HG03097 (cell line): ENCODE measurements around the gene SCLY.

Experiments used
- ATAC-seq: cut with Tn5 transposase; IDR thresholded peaks from one replicate; pipeline ENCODE4 v1.9.1; 2021; ENCODE audit not compliant: unreplicated experiment, low FRiP score

Gene SCLY

DNA sequence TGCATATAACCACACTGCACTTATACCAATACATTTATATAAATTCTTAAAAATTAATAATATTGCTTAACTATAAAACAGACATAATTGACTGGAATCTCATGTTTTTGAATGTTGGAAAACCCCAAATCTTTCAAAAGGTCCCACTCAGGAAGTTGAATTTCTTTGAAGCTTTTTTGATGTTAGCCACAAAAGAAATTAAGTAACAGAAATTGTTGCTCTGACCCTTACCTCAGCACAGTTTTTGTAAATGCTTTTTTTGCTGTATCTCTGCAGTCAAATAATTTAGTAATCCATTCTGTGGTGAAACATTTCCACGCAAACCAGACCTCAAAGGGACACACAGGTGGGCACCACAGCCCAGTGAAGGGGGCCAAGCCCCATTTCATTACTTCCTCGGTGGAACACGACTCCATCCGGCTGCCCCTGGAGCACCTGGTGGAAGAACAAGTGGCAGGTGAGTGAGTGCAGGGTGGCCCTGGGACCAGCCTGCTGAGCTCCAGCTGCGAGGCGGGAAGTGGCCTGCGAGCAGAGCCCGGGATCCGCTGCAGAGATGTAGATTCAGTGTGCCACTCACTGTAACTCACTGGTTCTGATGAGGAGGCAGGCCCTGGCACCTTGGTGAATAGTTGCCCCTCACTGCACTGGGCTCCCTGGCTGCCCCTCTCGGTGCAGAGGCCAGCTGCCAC is 8.4 kb downstream of the SCLY start:
- ATAC-seq = no peak

DNA sequence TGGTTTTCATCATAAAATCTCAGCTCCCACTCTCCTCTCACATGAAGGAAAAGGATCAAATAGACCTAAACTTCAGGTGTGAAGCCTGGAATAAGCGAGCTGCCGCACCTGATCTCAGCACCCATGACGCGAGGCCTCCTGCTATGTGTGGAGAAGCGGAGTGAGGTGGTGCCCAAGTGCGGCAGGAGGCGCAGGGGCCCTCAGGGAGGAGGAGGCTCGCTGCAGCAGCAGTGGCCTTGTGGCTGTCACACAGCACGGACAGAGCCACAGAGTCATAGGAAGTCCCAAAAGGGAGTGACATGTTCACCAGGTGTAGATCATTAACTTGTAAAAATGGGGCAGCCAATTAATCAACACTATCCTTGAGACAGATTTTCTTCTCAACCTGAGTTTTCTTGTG is 9.1 kb downstream of the SCLY start:
- ATAC-seq = no peak

DNA sequence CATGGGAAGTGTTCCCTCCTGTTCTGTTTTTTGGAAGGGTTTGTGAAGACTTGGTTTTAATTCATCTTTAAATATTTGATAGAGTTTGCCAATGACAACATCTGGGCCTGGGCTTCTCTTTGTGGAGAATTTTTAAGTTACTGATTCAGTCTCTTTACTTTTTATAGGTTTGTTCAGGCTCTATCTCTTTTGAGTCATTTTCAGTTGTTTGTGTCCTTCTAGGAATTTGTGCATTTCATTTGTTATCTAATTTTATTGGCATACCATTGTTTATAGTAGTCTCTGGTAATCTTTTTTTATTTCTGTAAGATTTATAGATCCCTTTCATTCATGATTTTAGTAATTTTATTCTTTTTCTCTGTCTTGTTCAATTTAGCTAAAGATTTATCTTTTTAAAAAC is 14.6 kb downstream of the SCLY start:
- ATAC-seq = no peak

DNA sequence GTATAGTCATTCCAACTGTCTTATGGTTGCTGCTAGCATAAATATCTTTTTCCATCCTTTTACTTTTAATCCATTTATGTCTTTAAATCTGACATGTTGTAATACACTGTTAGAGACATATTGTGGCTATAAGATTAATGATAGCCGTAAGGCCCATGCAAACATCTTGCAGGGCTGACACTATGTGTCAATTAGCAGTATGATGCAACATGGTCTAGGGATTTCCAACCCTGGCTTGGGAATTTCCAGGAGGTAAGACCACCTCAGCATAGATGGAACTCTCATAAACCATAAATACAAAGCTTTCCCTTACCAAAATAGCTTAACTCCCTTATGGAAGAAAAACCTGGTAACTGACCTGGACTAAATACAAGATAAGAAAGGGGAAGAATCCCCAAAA is 16.5 kb downstream of the SCLY start:
- no peak for ATAC-seq

DNA sequence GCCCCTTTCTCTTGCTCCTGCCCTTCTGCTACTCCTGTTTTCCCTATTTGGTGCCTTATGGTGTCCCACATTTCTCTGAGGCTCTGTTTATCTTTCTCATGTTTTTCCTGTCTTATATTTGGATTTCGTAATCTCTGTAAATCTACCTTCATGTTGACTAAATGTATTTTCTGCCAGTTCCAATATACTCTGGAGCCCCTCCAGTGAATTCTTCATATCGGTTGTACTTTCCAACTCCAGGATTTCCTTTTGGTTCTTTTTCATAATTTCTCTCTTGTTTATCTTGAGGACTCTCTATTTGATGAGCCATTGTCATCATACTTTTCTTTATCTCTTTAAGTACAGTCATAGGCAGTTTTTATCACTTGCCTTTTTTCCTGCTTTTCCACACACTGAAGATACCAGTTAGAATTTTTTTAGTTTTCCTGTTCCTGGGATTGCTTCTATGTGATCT is 19.1 kb downstream of the SCLY start:
- no peak for ATAC-seq

DNA sequence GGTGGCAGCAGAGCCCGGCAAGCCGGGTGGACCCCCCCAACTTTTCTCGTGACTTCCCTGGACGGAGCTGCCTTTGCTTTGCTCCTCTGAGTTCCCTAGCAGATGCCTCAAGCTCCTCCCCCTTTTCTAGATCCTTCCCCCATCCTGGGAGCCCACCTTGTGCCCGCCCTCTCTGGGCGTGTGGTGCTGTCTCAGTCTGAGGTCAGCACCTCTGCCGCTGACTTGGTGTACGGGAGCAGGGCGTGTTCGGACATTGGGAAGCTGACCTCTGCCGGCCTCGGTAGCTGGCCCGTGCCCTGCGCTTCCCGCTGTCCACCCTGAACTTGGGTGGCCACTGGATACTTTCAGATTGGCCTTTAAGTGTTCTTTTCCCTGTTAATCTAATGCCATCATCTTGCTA is 19.7 kb downstream of the SCLY start:
- no peak for ATAC-seq

DNA sequence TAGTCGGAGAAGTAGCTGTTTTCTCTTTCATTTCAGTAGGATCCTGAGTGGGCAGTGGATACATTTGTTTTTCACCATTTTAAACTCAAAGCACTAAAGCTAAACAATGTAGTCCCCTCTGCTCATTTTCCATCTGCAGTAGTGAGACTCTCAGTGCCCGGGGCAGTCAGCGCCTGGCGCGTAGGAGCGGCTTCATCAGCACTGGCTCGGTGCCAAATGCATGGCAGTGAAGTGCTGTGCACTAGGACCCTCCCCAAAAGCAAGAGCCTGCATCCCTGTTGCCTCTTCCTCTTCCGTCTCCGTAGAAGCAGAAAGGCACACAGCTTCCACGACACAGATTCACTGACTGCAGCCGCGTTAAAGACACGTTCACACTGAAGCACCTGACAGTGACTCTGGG is 20.3 kb downstream of the SCLY start:
- no peak for ATAC-seq

DNA sequence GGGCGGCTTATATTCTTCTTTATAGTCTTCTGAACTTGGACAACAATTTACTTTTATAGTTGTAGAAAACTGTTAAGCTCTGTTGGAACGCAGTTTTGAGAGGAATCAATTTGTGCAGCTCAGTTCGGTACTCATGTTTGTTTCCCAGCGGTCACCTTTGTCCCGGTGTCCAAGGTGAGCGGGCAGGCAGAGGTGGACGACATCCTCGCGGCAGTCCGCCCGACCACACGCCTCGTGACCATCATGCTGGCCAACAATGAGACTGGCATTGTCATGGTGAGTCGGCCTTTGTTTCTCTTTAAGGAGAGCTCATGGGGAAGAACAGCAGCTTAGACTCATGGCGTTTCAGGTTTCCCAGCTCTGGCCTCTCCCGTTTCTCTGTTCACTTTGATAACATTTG is 20.8 kb downstream of the SCLY start:
- ATAC-seq = no peak

DNA sequence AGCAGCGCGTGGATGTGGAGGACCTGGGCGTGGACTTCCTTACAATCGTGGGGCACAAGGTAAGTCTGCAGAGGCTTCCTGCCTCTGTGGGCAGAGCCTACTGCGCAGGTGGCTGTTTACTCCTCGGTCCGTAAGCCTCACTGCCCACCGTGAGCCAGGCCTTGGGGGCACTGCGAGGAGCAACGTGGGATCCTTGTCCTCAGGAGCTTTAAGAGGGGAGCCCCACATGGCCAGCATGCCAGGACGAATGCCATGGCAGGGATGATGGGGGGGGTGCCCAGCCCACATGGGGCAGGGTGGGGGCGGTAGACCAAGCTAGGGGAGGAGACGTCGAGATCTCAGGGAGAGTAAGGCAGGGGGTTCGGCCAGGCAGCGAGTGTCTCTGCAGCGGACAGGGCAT is 21.4 kb downstream of the SCLY start:
- ATAC-seq = no peak

DNA sequence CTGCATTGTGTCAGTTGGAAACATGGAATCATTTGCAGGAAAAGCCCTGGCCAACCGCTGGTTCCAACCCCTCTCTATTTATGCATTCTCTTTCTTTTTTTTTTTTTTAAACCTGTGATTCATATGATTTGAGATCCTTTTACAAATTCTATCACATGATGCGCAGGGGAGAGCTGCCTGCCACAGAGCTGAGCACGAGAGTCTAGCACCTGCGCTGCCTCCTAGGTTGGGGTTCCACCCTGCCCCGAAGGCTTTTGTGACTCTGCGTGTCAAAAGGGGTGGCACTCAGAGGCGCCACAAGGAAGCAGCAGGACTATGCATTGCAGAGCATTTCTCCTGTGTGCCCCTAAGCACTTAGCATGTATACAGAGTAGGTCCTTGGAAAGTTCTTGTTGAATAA is 22.0 kb downstream of the SCLY start:
- ATAC-seq = no peak

DNA sequence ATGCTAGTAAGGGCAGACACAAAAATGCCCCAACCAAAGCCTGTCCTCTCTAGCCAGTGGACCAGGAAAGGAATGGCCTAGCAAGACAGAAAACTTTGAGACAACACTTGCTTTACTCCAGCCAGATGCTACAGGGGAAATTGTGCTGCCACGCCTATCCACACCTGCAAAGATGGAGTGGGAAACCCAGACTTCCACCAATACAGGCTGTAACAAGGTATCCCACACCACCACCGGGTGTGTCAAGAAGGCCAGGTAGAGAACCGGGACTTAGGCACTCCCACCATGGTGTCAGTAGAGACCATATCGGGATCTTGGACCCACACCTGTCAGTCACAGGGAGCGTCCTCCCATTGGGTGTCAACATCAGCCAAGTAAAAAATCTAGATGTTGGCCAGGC is 23.1 kb downstream of the SCLY start:
- ATAC-seq = no peak

DNA sequence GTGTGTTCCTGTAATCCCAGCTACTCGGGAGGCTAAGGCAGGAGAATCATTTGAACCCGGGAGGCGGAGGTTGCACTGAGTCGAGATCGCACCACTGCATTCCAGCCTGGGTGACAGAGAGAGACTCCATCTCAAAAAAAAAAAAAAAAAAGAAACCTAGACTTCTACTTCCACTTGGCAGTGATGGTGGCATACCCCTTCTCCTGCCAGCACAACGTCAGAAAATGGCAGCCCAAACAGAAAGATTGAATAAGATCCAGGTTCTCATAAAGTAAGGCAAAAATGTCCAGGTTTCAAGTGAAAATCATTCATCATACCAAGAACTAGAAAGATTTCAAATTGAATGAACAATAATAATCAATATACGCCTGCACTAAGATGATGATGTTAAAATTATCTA is 24.0 kb downstream of the SCLY start:
- no peak for ATAC-seq

DNA sequence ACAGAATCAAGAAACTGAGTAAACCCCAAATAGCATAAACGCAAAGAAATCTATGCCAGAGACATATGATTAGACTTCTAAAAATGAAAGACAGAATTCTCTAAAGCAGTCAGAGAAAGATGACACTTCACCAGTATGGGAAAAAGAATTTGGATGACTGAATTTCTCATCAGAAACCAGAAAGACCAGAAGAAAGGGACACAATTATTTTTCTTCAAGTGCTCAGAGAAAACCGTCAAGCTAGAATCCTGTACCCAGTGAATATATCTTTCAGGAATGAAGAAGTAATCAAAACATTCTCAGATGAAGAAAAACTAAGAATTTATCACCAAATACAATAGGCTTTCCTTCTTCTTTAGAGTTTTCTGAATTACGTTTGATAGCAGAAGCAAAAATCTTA is 25.1 kb downstream of the SCLY start:
- no peak for ATAC-seq

DNA sequence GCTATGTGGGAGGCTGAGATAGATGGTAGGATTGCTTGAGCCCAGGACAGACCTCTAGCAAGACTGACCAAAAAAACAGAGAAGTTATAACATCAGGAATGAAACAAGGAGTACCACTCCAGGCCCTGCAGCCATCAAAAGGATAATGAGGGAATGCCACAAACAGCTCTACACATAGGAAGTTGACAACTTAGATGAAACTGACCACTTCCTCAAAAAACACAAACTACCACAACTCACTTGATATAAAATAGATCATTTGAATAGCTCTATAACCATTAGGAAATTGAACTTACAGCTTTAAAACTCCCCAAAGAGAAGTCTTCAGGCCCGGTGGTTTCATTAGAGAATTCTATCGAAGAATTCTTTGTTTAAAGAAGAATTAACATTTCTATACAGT is 26.4 kb downstream of the SCLY start:
- ATAC-seq = no peak

DNA sequence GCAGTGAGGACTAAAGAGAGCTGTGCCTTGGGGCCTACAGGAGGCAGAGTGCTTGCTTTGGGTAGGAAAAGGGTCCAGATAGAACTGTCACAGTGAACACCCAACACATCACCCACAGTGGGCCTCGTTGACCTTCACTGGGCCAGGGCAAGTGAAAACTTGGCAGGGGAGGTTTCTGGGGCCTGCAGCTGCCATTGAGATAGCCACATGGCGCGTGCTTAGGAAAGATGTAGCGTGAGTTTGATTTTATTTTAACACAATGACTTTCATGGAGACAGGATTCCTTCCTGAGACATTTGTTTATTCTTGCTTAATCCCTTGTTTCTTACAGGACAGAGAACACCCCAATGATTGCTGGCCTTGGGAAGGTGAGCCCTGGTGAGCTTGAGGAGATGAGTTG is 30.1 kb downstream of the SCLY start:
- no peak for ATAC-seq

DNA sequence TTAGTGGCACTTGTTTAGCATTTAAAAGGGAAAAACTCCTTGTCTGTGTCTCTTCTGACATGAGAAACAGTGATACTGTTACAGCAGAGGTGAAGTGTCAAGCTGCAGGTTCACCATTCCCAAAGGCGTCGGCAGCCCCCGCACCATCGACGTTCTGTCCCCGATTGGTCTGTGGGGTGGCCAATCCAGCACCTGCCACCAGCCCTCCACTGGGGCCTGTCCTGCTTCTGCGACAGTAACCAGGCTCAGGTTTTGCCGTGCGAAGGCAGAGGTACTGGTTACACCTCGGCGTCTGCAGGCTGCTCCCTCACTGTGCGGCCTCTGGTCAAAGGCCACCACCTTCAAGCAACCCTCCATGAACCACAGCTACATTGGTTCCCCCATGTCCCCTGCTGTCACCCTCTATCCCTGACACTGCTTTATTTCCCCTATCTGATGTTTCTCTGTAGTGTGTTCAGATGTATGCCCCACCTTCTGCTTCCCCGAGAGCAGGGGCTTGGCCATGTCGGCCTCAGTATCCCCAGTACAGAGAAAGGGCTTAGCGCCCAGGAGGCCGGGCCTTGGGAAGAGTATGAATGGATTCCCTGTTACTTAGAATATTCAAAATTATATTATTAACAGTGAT is 30.7 kb downstream of the SCLY start:
- ATAC-seq = no peak

DNA sequence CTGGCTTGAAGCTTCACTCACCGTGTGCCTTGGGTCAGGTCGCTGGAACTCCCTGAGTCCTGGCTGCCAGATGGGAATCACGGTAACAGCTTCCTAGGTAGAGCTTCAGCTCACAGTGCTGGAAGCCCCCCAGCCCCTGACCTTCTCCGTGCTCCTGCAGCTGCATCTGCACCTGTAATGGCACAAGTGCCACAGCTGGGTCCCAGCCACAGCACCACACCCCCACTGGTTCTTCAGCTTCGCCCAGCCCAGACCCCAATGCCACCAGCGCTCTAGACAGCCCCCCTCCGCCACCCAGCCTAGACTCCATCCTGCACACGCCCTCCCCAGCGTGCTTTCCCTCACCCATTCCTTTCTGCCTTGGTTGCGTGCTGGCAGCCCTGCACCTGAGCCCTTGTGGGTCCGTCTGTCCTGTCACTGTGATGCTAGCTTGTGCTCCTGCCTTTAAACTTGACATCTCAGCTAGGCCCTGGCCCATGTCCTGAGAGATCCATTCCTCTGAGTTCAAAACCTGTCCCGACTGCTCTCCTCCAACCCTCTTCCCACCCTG is 31.8 kb downstream of the SCLY start:
- ATAC-seq = no peak

DNA sequence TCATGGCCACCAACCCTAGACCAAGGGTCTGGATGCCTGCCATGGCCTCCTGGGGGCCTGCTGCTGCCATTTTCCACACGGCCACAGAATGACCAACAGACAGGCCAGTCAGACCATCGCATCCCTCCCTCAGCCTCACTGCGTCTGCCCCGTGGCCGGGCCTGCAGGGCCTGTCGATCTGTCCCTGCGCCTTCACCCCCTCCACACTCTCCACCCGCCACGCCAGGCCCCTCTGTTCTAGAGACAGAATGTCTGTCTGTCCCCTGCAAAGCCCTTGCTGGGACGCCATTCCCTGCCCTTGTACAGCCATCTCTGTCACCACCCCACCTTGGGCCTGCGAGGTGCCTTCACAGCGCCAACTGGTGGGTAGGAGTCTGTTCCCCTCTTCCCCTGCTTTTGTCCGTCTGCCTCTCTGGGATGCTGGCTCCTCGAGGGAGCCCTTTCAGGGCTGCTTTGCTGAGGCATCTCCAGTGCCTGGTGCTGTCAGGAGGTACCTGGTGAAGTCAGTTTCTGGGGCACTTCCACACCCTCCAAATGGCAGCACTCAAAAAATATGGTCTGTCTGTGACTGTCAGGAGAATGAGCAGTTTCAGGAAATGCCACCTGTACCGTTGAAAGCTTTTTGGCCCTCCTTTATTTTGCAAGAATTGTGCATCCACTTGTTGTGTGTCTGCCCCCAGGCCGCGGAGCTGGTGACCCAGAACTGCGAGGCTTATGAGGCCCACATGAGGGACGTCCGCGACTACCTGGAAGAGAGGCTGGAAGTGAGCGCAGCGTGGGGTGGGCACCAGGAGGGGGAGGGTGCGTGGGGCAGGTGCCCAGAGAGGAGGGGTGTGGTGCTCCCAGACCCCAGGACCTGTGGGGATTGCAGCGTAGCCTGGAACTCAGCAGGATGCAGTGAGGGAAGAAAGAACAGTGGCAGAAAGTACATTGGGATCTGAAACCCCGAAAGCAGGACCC is 32.7 kb downstream of the SCLY start:
- no peak for ATAC-seq

DNA sequence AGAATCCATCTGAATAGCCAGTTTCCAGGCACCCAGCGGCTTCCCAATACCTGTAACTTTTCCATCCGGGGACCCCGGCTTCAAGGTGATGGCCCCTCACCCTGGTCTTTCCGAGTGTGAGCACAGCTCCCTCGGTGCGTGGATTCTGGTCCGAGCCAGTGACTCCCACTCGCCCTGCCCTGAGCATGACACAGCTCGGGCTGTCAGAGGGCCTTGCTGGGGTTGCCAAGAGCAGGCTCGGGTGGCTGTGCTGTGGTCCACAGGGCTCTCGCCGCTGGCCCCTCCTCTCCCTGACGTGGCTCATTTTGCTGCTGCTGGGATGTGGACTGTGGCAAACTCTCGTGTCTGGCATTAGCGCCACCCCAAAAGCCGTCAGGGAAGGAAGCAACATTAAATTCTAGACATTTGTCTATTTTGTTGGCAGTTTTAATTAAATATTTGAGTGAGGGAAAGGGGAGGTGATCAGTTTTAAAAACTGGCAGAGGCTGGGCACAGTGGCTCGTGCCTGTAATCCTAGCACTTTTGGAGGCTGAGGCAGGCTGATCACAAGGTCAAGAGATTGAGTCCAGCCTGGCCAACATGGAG is 33.7 kb downstream of the SCLY start:
- no peak for ATAC-seq

DNA sequence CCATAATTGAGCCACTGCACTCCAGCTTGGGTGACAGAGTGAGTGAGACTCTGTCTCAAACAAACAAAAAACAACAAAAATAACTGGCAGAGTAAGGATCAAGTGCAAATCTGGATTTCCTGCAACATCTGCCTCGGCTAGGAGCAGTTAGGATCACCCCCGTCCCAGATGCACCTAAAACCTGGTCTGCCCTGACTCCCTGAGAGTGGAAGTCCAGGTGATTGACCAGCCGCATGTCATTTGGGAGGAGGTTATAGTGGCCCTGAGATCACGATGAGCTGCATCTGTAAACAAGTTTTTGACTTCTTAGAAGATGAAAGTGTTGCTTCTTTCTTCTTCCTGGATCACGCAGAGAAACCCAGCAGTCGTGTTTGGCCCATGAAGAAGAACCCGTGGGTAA is 34.3 kb downstream of the SCLY start:
- no peak for ATAC-seq
